K562 (cell line): ENCODE results near the gene RNF34. TPM values are rescaled to one million over a fixed set of nuclear protein-coding genes. Genes with fewer than 3 reads are reported as not detected.

Experiments used
- CCAR2 ChIP-seq: fragments of 200-400 bp; formaldehyde crosslinking; IDR thresholded peaks from 2 replicates; pipeline ENCODE4 v1.6.1; 2017; ENCODE audit warnings: mild to moderate bottlenecking, low read depth, low read length
- COPS2 ChIP-seq: fragments of 450-650 bp; conservative IDR thresholded peaks from 2 replicates; pipeline ENCODE4 v1.6.1; 2016; ENCODE audit warnings: mild to moderate bottlenecking, moderate library complexity
- ELF1 ChIP-seq: fragments of 200-800 bp; sonication (Bioruptor generic); IDR thresholded peaks from 2 replicates; pipeline ENCODE4 v1.6.1; 2016; ENCODE audit warnings: missing genetic modification characterization, missing compliant biosample characterization
- JUND ChIP-seq, 2 experiments: IDR thresholded peaks; 2 replicates in 1 of 2; 3 replicates in 1 of 2; pipeline ENCODE4 v1.6.1; 2011; ENCODE audit warnings: borderline replicate concordance in 2 of 2, low read depth in 2 of 2, low read length in 2 of 2, improper control_type of control experiment in 1 of 2, missing biosample characterization in 1 of 2, missing genetic modification characterization in 1 of 2, missing genetic modification reagents in 1 of 2
- LARP7 ChIP-seq: fragments of 450-650 bp; IDR thresholded peaks from 2 replicates; pipeline ENCODE4 v1.6.1; 2016
- MEF2A ChIP-seq: IDR thresholded peaks from 2 replicates; pipeline ENCODE4 v1.6.1; 2011; ENCODE audit warnings: low read depth, mild to moderate bottlenecking, low read length, moderate library complexity; ENCODE audit not compliant: control insufficient read depth
- SMAD2 ChIP-seq: fragments of 150-350 bp; IDR thresholded peaks from 2 replicates; pipeline ENCODE4 v1.6.1; 2014; ENCODE audit warnings: low read depth, mild to moderate bottlenecking, low read length
- SRSF9 ChIP-seq: fragments of 200-400 bp; formaldehyde crosslinking; IDR thresholded peaks from 2 replicates; pipeline ENCODE4 v1.6.1; 2017; ENCODE audit warnings: low read depth, low read length, borderline replicate concordance
- TAF15 ChIP-seq: fragments of 200-400 bp; formaldehyde crosslinking; IDR thresholded peaks from 2 replicates; pipeline ENCODE4 v1.6.1; 2017; ENCODE audit warnings: mild to moderate bottlenecking, low read depth, low read length, moderate library complexity
- ZFP36 ChIP-seq: fragments of 150-350 bp; IDR thresholded peaks from 2 replicates; pipeline ENCODE4 v1.6.1; 2018; ENCODE audit warnings: low read length, low read depth; ENCODE audit not compliant: partially characterized antibody
- ZNF124 ChIP-seq: sonication (generic); formaldehyde crosslinking; IDR thresholded peaks from 2 replicates; pipeline ENCODE4 v1.8.1; 2022; ENCODE audit warnings: missing genetic modification reagents
- ZNF133 ChIP-seq: fragments of 250-450 bp; sonication (Bioruptor Pico); IDR thresholded peaks from 2 replicates; pipeline ENCODE4 v1.4.0; 2020; ENCODE audit warnings: mild to moderate bottlenecking
- ZNF282 ChIP-seq: sonication (generic); formaldehyde crosslinking; IDR thresholded peaks from 2 replicates; pipeline ENCODE4 v1.8.1; 2023; ENCODE audit warnings: missing genetic modification reagents
- ZNF41 ChIP-seq: fragments of 250-450 bp; sonication (Bioruptor Pico); conservative IDR thresholded peaks from 2 replicates; pipeline ENCODE4 v1.4.0; 2020; ENCODE audit warnings: mild to moderate bottlenecking
- ZNF561 ChIP-seq: fragments of 450-650 bp; formaldehyde crosslinking; conservative IDR thresholded peaks from 2 replicates; pipeline ENCODE4 v1.4.0; 2020; ENCODE audit warnings: mild to moderate bottlenecking, moderate library complexity
- ZNF717 ChIP-seq: fragments of 250-450 bp; sonication (Bioruptor Pico); IDR thresholded peaks from 2 replicates; pipeline ENCODE4 v1.5.0; 2021
- ZNF778 ChIP-seq: fragments of 450-650 bp; formaldehyde crosslinking; IDR thresholded peaks from 2 replicates; pipeline ENCODE4 v1.4.0; 2020; ENCODE audit warnings: mild to moderate bottlenecking, moderate library complexity
- polyA plus RNA-seq, 8 experiments: library from polyadenylated mRNA; depleted of rRNA in 4 of 8; stranded (reverse) in 5 of 8; unstranded in 3 of 8; fragments of >200 nt; fragmentation: Nextera tagmentation in 2 of 8; fragmentation: Illumina TruSeq in 1 of 8; extraction: Ambion mirVana in 2 of 8; extraction: Trizol in 1 of 8; gene quantifications; 2 replicates each; pipeline versions ENCODE4 v1.2.1 to v1.2.3, GENCODE V29; 2011 to 2014; ENCODE audit warnings: inconsistent platforms in 1 of 8, missing spikeins in 1 of 8
- total RNA-seq, 7 experiments: library from RNA; depleted of rRNA in 6 of 7; stranded (reverse); fragments of >200 nt in 6 of 7; fragmentation: Illumina TruSeq in 2 of 7; extraction: Trizol in 2 of 7; gene quantifications; 2 replicates each; pipeline versions ENCODE4 v1.2.1 to v1.2.3, GENCODE V29; 2011 to 2021; ENCODE audit warnings: low replicate concordance in 1 of 7
- TF ChIP-seq, protein P1 (sequence below): fragments of 200-800 bp; sonication (Bioruptor generic); IDR thresholded peaks from 2 replicates; pipeline ENCODE4 v1.6.1; 2017; ENCODE audit warnings: missing genetic modification characterization, missing compliant biosample characterization
- TF ChIP-seq, protein P2 (sequence below): fragments of 250-450 bp; sonication (Bioruptor Pico); IDR thresholded peaks from 2 replicates; pipeline ENCODE4 v1.5.1; 2021; ENCODE audit warnings: mild to moderate bottlenecking
- TF ChIP-seq, protein P3 (sequence below): fragments of 250-450 bp; sonication (Bioruptor Pico); IDR thresholded peaks from 2 replicates; pipeline ENCODE4 v1.4.0; 2020; ENCODE audit warnings: mild to moderate bottlenecking, moderate library complexity
- TF ChIP-seq, protein P4 (sequence below): fragments of 450-650 bp; formaldehyde crosslinking; IDR thresholded peaks from 2 replicates; pipeline ENCODE4 v1.4.0; 2022; ENCODE audit warnings: mild to moderate bottlenecking, moderate library complexity

RNF34 gene
- total and polyA plus RNA-seq, 9 of the 15 experiments (the other 6 are each of a cell fraction or from before 2014, with no cell fraction given): 41.7 to 88.9 (median 54.1) TPM

DNA sequence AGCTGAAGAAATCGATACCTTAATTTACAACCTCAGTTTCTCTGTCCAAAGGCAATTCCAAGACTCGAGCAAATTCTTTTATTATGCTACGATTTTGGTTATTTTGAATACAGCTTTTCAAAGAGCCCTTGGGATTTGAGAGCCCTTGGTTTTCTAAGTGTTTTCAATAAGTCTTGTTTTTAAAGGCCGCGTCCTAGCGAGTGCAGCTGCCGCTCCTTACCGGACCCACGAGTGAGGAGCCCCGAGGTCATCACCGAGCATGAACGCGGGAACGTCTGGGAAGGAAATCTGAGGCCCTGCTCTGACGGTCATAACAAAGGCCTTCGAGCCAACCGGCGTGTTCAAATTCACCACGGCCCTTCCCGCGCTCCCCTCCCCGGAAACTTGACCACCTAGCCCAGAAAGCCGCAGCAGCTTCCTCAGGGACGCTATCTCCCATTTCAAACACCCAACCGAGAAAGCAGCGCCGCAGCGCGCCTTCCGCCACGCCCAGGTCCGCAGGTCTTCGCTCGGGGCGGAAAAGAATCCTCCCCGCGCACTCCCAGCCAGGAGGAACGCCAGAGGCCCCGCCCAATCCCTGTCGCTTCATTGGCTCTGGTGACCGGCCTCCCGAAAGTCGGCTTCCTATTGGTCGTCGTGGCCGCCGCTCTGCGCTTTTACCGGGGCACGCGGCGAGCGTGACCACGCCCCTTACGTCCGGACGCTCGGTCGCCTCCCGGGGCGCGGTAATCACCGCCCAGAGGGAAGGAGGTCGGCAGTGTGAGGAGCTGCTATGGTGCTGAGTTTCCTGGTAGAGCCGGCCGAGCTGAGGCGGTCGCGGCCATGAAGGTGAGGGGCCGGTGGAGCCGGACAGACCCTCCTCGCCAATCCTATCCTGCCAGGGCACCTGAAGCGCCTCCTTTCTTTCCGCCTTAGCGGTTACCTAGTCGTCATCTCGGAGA lies at the start of gene RNF34 (continued):
- TF ChIP-seq, protein P1, sequence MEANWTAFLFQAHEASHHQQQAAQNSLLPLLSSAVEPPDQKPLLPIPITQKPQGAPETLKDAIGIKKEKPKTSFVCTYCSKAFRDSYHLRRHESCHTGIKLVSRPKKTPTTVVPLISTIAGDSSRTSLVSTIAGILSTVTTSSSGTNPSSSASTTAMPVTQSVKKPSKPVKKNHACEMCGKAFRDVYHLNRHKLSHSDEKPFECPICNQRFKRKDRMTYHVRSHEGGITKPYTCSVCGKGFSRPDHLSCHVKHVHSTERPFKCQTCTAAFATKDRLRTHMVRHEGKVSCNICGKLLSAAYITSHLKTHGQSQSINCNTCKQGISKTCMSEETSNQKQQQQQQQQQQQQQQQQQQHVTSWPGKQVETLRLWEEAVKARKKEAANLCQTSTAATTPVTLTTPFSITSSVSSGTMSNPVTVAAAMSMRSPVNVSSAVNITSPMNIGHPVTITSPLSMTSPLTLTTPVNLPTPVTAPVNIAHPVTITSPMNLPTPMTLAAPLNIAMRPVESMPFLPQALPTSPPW (CRISPR knock-in tag): no peak
- TF ChIP-seq ZNF41 (CRISPR knock-in tag) (no peak; the same call in 1 of the 2 replicates), ZNF717 (no peak), ZNF133 (CRISPR knock-in tag) (no peak), ELF1 (tag) (peak; percentile 68), SRSF9 (no peak), LARP7 (no peak), TAF15 (no peak), ZFP36 (no peak), ZNF778 (CRISPR knock-in tag) (no peak), ZNF124 (no peak), MEF2A (no peak), ZNF282 (no peak), COPS2 (no peak), CCAR2 (no peak), JUND (IDR thresholded peaks at IDR 0.05; ENCODE audit: borderline replicate concordance, low read depth, low read length) (peak; percentile 46; the same call in 1 of the 2 replicates), JUND (tag; IDR thresholded peaks at IDR 0.05; ENCODE audit: borderline replicate concordance, low read depth, low read length) (peak; percentile 41; the same call in 1 of the 3 replicates), ZNF561 (no peak), SMAD2 (no peak)
- TF ChIP-seq, protein P2, sequence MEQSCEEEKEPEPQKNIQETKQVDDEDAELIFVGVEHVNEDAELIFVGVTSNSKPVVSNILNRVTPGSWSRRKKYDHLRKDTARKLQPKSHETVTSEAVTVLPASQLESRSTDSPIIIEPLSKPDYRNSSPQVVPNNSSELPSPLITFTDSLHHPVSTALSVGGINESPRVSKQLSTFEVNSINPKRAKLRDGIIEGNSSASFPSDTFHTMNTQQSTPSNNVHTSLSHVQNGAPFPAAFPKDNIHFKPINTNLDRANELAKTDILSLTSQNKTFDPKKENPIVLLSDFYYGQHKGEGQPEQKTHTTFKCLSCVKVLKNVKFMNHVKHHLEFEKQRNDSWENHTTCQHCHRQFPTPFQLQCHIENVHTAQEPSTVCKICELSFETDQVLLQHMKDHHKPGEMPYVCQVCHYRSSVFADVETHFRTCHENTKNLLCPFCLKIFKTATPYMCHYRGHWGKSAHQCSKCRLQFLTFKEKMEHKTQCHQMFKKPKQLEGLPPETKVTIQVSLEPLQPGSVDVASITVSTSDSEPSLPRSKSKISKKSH (CRISPR knock-in tag): no peak
- TF ChIP-seq, protein P3, sequence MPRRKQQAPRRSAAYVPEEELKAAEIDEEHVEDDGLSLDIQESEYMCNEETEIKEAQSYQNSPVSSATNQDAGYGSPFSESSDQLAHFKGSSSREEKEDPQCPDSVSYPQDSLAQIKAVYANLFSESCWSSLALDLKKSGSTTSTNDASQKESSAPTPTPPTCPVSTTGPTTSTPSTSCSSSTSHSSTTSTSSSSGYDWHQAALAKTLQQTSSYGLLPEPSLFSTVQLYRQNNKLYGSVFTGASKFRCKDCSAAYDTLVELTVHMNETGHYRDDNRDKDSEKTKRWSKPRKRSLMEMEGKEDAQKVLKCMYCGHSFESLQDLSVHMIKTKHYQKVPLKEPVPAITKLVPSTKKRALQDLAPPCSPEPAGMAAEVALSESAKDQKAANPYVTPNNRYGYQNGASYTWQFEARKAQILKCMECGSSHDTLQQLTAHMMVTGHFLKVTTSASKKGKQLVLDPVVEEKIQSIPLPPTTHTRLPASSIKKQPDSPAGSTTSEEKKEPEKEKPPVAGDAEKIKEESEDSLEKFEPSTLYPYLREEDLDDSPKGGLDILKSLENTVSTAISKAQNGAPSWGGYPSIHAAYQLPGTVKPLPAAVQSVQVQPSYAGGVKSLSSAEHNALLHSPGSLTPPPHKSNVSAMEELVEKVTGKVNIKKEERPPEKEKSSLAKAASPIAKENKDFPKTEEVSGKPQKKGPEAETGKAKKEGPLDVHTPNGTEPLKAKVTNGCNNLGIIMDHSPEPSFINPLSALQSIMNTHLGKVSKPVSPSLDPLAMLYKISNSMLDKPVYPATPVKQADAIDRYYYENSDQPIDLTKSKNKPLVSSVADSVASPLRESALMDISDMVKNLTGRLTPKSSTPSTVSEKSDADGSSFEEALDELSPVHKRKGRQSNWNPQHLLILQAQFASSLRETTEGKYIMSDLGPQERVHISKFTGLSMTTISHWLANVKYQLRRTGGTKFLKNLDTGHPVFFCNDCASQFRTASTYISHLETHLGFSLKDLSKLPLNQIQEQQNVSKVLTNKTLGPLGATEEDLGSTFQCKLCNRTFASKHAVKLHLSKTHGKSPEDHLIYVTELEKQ: no peak
- TF ChIP-seq, protein P4, sequence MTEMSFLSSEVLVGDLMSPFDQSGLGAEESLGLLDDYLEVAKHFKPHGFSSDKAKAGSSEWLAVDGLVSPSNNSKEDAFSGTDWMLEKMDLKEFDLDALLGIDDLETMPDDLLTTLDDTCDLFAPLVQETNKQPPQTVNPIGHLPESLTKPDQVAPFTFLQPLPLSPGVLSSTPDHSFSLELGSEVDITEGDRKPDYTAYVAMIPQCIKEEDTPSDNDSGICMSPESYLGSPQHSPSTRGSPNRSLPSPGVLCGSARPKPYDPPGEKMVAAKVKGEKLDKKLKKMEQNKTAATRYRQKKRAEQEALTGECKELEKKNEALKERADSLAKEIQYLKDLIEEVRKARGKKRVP: no peak
